ENCODE results near the gene IPCEF1.
"Not testable (repeated sequence)": the region's sequence is repeated elsewhere in the genome, so short reads cannot be mapped to it uniquely, and the experiment has no call there.

The IPCEF1 gene

DNA sequence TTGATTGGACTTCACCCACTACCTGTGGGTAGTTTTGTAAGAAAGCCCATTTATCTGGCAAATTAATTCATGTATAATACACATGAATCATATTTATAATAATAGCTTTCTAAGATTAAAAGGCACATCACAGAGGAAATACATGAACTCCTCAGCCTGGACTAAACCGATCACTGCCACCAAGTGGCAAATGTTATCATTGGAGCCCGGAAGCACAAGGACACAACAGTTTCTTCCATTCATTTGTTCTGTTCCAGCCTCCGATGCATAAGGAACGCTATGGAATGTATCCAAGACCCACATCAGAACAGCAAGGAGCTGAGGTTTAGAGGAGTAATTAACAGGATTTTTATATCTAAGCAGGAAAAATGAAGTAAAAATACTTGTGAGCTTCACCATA lies 13.9 kb upstream of the IPCEF1 start:
- DNase-seq: no peak

GRCh38 chr6:154367839-154368695 lies 11.5 kb upstream of the IPCEF1 start:
- DNase-seq: no peak

- DNase-seq: no peak
Observed at GRCh38 chr6:154367336-154367735, 10.7 kb upstream of the IPCEF1 start.

GRCh38 chr6:154363821-154364220 lies 7.2 kb upstream of the IPCEF1 start:
- DNase-seq: no peak

- DNase-seq: no peak
Observed at GRCh38 chr6:154361476-154361875, 4.9 kb upstream of the IPCEF1 start.

DNA sequence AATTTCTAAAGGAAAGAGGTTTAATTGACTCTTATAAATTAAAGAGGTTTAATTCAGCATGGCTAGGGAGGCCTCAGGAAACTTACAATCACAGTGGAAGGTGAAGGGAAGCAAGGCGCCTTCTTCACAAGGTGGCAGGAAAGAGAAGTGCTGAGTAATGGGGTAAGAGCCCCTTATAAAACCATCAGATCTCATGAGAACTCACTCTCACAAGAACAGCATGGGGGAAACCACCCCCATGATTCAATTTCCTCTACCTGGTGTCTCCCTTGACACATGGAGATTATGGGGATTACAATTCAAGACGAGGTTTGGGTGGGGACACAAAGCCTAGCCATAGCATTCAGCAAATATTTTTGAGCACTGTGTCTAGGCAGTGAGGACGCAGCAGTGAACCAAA lies 3.9 kb upstream of the IPCEF1 start:
- no peak for DNase-seq

- no peak for DNase-seq
Observed at GRCh38 chr6:154359679-154360078, 3.1 kb upstream of the IPCEF1 start.

GRCh38 chr6:154359161-154359574 lies 2.6 kb upstream of the IPCEF1 start:
- DNase-seq: no peak

- no peak for DNase-seq
Observed at GRCh38 chr6:154358019-154358545, 1.5 kb upstream of the IPCEF1 start.

- no peak for DNase-seq
Observed at GRCh38 chr6:154356113-154356512, 490 bp downstream of the IPCEF1 start.

- no peak for DNase-seq
Observed at GRCh38 chr6:154354265-154354777, 2.3 kb downstream of the IPCEF1 start.

DNA sequence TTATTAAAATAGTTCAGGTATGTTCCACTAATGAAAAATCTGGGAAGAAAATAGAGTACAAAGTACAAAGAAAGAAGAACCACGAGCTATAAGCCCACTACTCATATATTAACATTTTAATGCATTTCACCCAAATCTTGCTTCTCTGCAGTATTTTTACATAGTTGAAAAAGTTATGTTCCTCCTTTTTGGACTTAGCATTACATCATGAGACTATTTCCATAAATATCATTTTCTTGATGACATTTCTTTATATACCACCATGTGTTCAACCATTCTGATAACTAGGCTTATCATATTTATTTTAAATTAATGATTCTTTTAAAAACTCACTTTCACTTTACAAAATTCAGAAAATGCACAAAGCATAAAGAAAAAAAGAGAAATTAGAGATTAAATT lies 3.0 kb downstream of the IPCEF1 start:
- DNase-seq: no peak

DNA sequence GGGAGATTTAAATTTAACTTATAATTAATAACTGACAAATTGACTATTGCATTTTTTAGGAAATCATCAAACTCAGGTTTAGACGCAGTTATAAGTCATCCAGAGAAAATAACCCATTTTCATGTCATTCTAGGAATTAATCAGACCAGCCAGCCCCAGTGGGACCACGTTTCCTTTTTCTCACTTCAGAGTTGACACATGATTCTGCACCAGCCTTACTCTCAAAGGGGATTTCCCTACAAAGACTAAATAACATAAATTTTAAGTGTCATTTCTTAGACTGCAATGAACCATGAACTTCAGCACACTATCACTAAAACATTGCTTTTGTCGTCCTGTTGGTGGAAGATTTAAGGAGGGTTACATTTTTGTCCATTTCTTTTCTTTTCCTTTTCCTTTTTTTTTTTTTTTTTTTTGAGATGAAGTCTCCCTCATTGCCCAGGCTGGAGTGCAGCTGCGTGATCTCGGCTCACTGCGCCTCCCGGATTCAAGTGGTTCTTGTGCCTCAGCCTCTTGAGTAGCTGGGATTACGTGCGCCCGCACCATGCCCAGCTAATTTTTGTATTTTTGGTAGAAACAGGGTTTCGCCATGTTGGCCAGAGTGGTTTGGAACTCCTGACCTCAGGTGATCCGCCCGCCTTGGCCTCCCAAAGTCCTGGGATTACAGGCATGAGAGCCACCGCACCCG lies 3.6 kb downstream of the IPCEF1 start:
- no peak for DNase-seq

GRCh38 chr6:154350293-154350692 lies 6.3 kb downstream of the IPCEF1 start:
- DNase-seq: no peak

- DNase-seq: no peak
Observed at GRCh38 chr6:154347981-154348380, 8.6 kb downstream of the IPCEF1 start.

DNA sequence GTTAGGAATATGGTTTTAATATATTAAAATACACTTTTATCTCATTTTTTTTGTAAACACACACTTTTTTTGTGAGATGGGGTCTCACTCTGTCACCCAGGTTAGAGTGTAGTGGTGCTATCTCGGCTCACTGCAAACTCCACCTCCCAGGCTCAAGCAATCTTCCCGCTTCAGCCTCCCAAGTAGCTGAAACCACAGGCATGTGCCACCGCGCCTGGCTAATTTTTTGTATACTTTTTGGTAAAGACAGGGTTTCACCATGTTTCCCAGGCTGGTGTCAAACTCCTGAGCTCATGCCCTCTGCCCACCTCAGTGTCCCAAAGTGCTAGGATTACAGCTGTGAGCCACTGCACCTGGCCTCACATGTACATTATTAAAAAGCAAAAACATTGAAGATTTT lies 10.8 kb downstream of the IPCEF1 start:
- no peak for DNase-seq

DNA sequence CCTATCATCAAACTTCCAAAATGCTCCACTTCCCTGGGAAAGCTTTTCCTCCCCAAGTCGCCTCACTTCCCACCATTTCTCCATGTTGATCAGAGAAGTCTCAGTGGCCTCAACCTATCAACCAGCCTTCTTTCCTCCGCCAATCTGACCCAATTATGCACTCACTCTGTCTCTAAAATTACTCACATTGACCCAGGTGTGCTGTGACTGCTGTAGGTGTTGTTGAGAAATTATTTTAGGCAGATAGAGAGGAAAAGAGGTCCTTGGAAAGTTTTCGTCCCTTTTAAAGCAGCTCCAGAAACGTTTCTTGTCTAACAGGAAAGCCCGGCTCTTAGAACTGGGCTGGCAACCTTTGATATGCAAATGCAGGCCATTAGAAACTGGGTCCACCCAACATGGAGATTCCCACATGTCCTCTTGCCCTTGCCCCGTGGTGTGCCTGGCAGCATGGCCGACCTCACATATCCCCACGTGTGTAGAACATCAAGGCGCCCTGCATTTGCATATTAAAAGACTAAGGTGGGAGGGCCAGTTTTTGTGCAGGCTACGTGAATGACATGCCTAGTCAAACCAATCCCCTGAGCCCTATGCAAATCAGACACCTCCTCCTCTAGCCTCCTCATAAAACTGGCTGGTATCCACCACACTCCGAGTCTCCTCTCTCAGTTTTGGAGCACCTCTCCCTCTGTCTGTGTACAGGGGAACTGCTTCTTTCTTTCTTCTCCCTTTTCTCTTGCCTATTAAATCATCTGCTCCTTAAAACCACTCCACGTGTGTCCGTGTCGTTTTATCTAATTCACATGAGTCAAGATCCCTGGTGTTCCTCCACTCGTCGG lies 12.9 kb downstream of the IPCEF1 start:
- DNase-seq: no peak

GRCh38 chr6:154341871-154342270 lies 14.7 kb downstream of the IPCEF1 start:
- no peak for DNase-seq

DNA sequence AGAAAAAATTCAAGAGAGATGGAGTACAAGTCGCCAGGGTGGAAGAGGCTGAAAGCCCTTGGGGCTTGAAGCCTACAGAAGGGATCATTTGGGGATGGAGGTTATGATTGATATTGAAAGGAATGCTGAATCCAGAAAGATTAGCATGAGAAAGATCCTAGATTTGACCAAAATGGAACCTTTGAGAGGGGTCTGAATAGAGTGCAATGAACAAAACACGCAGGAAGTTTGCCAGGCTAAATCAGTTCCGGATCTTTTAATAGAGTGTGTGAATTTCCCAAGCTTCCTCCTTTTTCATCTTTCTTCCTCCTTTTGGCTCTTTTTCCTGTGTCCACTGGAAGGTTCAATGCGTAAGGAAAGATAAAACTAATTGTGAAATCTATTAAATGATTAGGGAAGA lies 15.3 kb downstream of the IPCEF1 start:
- no peak for DNase-seq

DNA sequence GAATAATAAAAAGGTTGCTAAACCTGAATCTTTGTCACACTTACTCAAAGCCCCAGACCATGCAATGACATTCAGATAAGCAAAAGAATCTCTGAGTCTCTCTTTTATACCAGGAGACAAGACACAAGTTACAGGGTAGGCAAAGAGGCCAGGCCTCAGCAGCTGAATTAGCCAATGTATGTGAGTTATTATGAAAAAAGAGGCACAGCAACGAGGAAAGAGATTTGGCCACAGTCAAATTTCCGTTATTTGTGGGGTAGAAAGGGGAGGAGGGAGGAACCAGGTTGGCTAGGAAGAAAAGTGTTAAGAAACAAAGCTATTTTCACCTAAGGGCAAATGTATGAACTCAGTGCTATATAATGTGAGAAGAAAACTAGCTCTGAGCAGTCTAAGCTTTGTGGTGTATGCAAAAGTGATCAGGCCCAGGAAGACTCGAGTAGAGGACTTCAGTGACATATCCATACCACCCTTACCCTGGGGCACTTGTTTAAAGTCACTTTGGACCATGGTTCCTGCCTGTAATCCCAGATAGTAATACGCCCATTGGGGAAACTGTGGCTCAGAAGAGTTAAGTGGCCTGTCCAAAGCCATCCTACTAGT lies 19.1 kb downstream of the IPCEF1 start:
- no peak for DNase-seq

DNA sequence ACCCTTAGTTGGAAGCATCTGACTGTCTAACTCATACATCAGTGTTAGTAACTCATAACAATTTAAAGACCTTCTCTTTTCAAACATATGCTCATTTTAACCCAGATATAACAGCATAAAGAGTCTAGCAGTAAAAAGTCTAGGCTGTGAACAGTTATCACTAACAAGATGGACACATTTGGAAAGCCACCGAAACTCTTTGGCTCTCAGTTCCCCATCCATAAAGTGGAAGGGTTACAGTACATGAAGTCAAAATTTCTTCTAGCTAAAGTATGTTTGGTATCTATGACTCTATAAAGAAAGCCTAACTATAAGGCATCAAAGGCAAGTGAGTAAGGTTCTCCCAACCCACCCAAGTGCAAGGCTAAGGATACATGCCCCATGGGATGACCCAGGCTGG lies 22.5 kb downstream of the IPCEF1 start:
- not testable (repeated sequence) for DNase-seq

DNA sequence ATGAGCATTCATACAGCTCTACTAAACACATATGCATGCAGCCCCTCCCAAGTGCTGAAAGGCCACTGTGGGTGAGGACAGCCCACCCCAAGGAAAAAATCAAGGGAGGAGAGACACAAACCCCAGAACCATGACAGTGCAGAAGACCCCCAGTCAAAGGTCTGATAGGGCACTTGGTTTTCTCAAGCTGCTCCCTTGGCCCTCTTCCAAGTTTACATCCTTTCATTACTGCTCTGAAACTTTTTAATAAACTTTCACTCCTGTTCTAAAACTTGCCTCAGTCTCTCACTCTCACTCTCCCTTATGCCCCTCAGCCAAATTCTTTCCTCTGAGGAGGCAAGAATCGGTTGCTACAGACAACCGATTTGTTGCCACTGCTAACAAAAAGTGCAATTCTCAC lies 24.9 kb downstream of the IPCEF1 start:
- no peak for DNase-seq

Measured in activated CD4-positive, alpha-beta T cell treated with anti-CD3 and anti-CD28 coated beads for 1 hour (primary cell).